Neural crest cell (in vitro differentiated cells): ENCODE data around the gene TPGS1. TPM values are rescaled to one million over a fixed set of nuclear protein-coding genes. Genes with fewer than 3 reads are reported as not detected.

Experiments used
- DNase-seq: peaks from one replicate; pipeline ENCODE4 v3.0.0; 2021; ENCODE audit warnings: low read depth, mixed read lengths, low spot score
- H3K27ac Mint-ChIP-seq: one replicate; pipeline ENCODE4 v1.8.0; 2021; ENCODE audit warnings: mild to moderate bottlenecking, mixed read lengths; ENCODE audit not compliant: unreplicated experiment
- H3K27me3 Mint-ChIP-seq: 2 replicates; pipeline ENCODE4 v1.8.0; 2021; ENCODE audit warnings: low read depth, mild to moderate bottlenecking, mixed read lengths
- H3K36me3 Mint-ChIP-seq: 2 replicates; pipeline ENCODE4 v1.8.0; 2021; ENCODE audit warnings: low read depth, mild to moderate bottlenecking, mixed read lengths
- H3K4me1 Mint-ChIP-seq: 2 replicates; pipeline ENCODE4 v1.8.0; 2021; ENCODE audit warnings: mixed read lengths
- H3K4me3 Mint-ChIP-seq: one replicate; pipeline ENCODE4 v1.8.0; 2021; ENCODE audit warnings: mild to moderate bottlenecking, mixed read lengths
- H3K9me3 Mint-ChIP-seq: 2 replicates; pipeline ENCODE4 v1.8.0; 2021; ENCODE audit warnings: mixed read lengths
- CTCF ChIP-seq: fragments of 200-600 bp; sonication (generic); conservative IDR thresholded peaks from 2 replicates; pipeline ENCODE4 v1.5.0; 2021; ENCODE audit warnings: antibody characterized with exemption, mild to moderate bottlenecking
- total RNA-seq: library from RNA; stranded (reverse); gene quantifications from 2 replicates; pipeline ENCODE4 v1.2.1, GENCODE V29; 2021

The TPGS1 gene
- total RNA-seq, 1 donor from 2014 or later: 22.3 TPM

GRCh38 chr19:472005-472858, 35.1 kb upstream of the TPGS1 start:
- H3K27ac Mint-ChIP-seq: no peak overlapping the region

GRCh38 chr19:474126-475078, 32.9 kb upstream of the TPGS1 start:
- no peak overlapping the region for H3K27ac Mint-ChIP-seq
- H3K4me3 Mint-ChIP-seq: no peak overlapping the region
- H3K4me1 Mint-ChIP-seq: no peaks in the 10 kb centered on the region
- H3K27me3 Mint-ChIP-seq: no peaks in the 10 kb centered on the region
- no peaks in the 10 kb centered on the region for H3K36me3 Mint-ChIP-seq
- no peak for DNase-seq
- no peaks in the 10 kb centered on the region for H3K9me3 Mint-ChIP-seq
- no peak for TF ChIP-seq CTCF

More at GRCh38 chr19:472005-472858, 35.1 kb upstream of the TPGS1 start:
- H3K27me3 Mint-ChIP-seq: no peaks in the 10 kb centered on the region
- H3K4me1 Mint-ChIP-seq: no peaks in the 10 kb centered on the region
- H3K9me3 Mint-ChIP-seq: no peaks in the 10 kb centered on the region
- no peak for DNase-seq
- no peak for TF ChIP-seq CTCF
- no peak overlapping the region for H3K4me3 Mint-ChIP-seq
- no peaks in the 10 kb centered on the region for H3K36me3 Mint-ChIP-seq

GRCh38 chr19:475360-475759, 31.9 kb upstream of the TPGS1 start:
- Mint-ChIP-seq H3K27me3 (peaks cover 6% of the 10 kb centered on the region), H3K4me3 (no peak overlapping the region), H3K9me3 (peaks cover 6% of the 10 kb centered on the region), H3K27ac (no peak overlapping the region), H3K36me3 (peaks cover 5% of the 10 kb centered on the region), H3K4me1 (peaks cover 8% of the 10 kb centered on the region)
- DNase-seq: no peak
- no peak for TF ChIP-seq CTCF

DNA sequence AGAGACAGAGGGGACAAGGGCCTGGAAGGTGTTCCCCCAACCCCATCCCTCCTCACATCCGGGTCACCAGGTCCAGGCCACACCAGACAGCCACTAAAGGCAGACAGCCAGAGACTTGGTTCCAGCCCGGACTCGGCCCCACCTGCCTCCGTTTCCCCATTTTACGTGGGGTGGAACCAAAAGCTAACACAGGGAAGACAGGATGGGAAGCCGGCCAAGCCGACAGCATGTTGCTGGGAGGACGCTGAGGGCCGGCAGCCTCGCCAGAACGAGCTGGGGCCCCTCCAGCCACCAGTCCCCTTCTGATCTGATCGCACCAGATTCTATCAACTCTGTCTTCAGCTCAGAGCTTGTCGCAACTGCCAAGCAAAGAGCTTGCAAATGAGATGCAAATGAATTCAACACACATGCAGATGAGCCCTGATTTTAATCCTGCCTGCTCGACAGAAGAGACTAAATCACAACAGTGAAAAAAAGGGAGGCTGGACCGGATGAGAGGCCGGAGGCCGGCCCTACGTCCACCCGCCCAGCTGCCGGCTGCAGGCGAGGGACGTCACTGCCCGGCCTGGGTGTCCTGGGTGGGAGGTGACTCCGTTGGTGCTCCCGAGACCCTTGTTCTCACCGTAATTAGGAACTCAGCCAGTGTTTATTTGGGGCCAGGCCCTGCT, 28.9 kb upstream of the TPGS1 start:
- H3K4me3 Mint-ChIP-seq: peak overlapping the region; percentile 16
- H3K27me3 Mint-ChIP-seq: peaks cover 22% of the 10 kb centered on the region
- H3K27ac Mint-ChIP-seq: peak overlapping the region; percentile 19
- TF ChIP-seq CTCF: no peak
- peaks cover 8% of the 10 kb centered on the region for H3K36me3 Mint-ChIP-seq
- DNase-seq: no peak
- peaks cover 21% of the 10 kb centered on the region for H3K4me1 Mint-ChIP-seq
- peaks cover 11% of the 10 kb centered on the region for H3K9me3 Mint-ChIP-seq

- Mint-ChIP-seq H3K27ac (no peak overlapping the region), H3K9me3 (peaks cover 11% of the 10 kb centered on the region), H3K4me1 (peaks cover 21% of the 10 kb centered on the region), H3K27me3 (peaks cover 24% of the 10 kb centered on the region), H3K4me3 (peak overlapping the region; percentile 23), H3K36me3 (peaks cover 8% of the 10 kb centered on the region)
- no peak for DNase-seq
- no peak for TF ChIP-seq CTCF
Observed at GRCh38 chr19:478976-479375, 28.3 kb upstream of the TPGS1 start.
